Activated CD8-positive, alpha-beta memory T cell treated with anti-CD3 and anti-CD28 coated beads for 36 hours (primary cell): ENCODE results near the gene SAFB2. TPM values are rescaled to one million over a fixed set of nuclear protein-coding genes. Genes with fewer than 3 reads are reported as not detected.

Source experiments
- total RNA-seq, 2 experiments: library from RNA; stranded (reverse); gene quantifications; one replicate each; pipeline ENCODE4 v1.2.3, GENCODE V29; 2021

The SAFB2 gene
- total RNA-seq, 2 experiments from 2014 or later, result 78.5 to 83.6 TPM

Other genes with a start within 250 kb of the SAFB2 start
- not detected for gene ZNRF4, start 167.4 kb downstream of the SAFB2 start, total RNA-seq
- gene TINCR, start 54.8 kb downstream of the SAFB2 start, total RNA-seq, result under 1 TPM; 0.27 to 0.48 TPM
- 100 to 1,000 TPM; 128 to 129 TPM for gene SAFB, start 307 bp upstream of the SAFB2 start, total RNA-seq
- 10 to 100 TPM; 54.6 to 62.1 TPM for gene MICOS13, start 57.7 kb upstream of the SAFB2 start, total RNA-seq
- gene HSD11B1L, start 58.3 kb upstream of the SAFB2 start, total RNA-seq, result 1 to 10 TPM; 1.8 to 2.2 TPM
- 1,000 to 10,000 TPM; 1,455 to 1,458 TPM for gene RPL36, start 67.5 kb upstream of the SAFB2 start, total RNA-seq
- gene LONP1, start 97.4 kb upstream of the SAFB2 start, total RNA-seq, result 100 to 1,000 TPM; 284 to 290 TPM
- gene CATSPERD, start 97.9 kb upstream of the SAFB2 start, total RNA-seq, result not detected
- gene PRR22, start 162.0 kb upstream of the SAFB2 start, total RNA-seq, result 1 to 10 TPM; 8.5 to 9.9 TPM
- gene DUS3L, start 168.4 kb upstream of the SAFB2 start, total RNA-seq, result 10 to 100 TPM; 85.1 to 94.6 TPM
- gene NRTN, start 182.3 kb upstream of the SAFB2 start, total RNA-seq, result under 1 TPM in 1 of 2 experiments, not detected in 1; 0.25 TPM
- gene FUT6, start 216.9 kb upstream of the SAFB2 start, total RNA-seq, result not detected
- not detected for gene FUT3, start 228.7 kb upstream of the SAFB2 start, total RNA-seq
- not detected for gene FUT5, start 247.8 kb upstream of the SAFB2 start, total RNA-seq